ENCODE data around the gene ANO2.

The ANO2 gene

GRCh38 chr12:5525783-5526367 is 419.2 kb downstream of the ANO2 start:
- no peak for DNase-seq

- DNase-seq, result no peak
Measured at GRCh38 chr12:5524769-5525436, 420.2 kb downstream of the ANO2 start.

- DNase-seq, result no peak
Measured at GRCh38 chr12:5524116-5524768, 420.8 kb downstream of the ANO2 start.

GRCh38 chr12:5523396-5524115 is 421.5 kb downstream of the ANO2 start:
- DNase-seq, result no peak

- no peak for DNase-seq
Measured at GRCh38 chr12:5522432-5523335, 422.4 kb downstream of the ANO2 start.

GRCh38 chr12:5521456-5522325 is 423.4 kb downstream of the ANO2 start:
- no peak for DNase-seq

GRCh38 chr12:5520831-5521230 is 424.2 kb downstream of the ANO2 start:
- DNase-seq, result no peak

- no peak for DNase-seq
Measured at GRCh38 chr12:5520037-5520436, 425.0 kb downstream of the ANO2 start.

- DNase-seq, result no peak
Measured at GRCh38 chr12:5518584-5519365, 426.3 kb downstream of the ANO2 start.

GRCh38 chr12:5516371-5517241 is 428.5 kb downstream of the ANO2 start:
- no peak for DNase-seq

GRCh38 chr12:5515458-5515857 is 429.6 kb downstream of the ANO2 start:
- no peak for DNase-seq

GRCh38 chr12:5514545-5514944 is 430.5 kb downstream of the ANO2 start:
- no peak for DNase-seq

- no peak for DNase-seq
Measured at GRCh38 chr12:5514016-5514415, 431.0 kb downstream of the ANO2 start.

GRCh38 chr12:5513406-5513805 is 431.7 kb downstream of the ANO2 start:
- DNase-seq, result no peak
